ENCODE results near the gene SIMC1.

Gene SIMC1

GRCh38 chr5:176387384-176387925 is 149.2 kb downstream of the SIMC1 start:
- DNase-seq (ENCODE audit: low read depth in 2 of 2), result no peak

DNA sequence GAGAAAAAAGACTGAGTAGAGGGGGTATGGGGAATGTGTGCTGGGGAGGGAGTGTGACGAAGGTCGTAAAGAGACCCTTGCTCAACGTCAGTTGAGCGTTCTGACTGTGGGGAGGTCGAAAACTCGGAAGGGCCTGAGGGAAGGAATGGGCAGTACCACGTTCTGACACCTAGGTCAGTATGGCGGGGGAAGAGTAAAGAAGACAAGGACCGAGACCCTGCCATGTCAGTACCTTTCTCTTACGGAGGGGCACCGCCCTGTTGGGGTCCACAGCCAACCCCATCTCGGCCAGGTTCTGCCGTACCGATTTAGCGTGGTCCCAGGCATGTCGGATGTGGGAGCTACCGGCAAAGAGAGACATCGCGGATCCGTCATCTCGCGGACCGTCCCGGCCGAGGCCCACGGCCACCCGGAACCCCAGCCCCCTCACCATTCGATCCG is 149.8 kb downstream of the SIMC1 start:
- DNase-seq (ENCODE audit: low read depth in 2 of 2), result no peak

- DNase-seq (ENCODE audit: low read depth in 2 of 2), result peak; percentile 97 to 100
These were observed 150.4 kb downstream of the SIMC1 start, which contains the start of the genes HIGD2A and NOP16 for GRCh38 chr5:176388444-176389134. TSS of gene HIGD2A (plus strand) at chr5:176388751. CDS start at chr5:176388820, 69 bp downstream. TSS of gene NOP16 (minus strand) at chr5:176388598. CDS start at chr5:176388539, 59 bp downstream.

- no peak for DNase-seq (ENCODE audit: low read depth in 2 of 2)
These were observed 151.2 kb downstream of the SIMC1 start for GRCh38 chr5:176389135-176390123.

DNA sequence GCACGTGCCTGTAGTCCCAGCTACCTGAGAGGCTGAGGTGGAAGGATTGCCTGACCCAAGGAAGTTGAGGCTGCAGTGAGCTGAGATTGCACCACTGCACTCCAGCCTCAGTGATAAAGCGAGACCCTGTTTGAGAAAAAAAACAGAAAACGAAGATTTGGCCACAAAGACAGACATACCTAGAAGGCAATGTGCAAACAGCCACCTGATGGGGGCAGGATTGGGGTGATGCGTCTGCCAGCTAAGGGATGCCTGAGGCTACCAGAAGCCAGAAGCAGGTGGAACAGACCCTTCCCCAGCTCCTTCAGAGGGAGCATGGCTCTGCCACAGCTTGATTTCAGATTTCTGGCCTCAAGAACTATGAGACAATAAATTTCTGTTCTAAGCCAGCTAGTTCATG is 153.3 kb downstream of the SIMC1 start:
- DNase-seq (ENCODE audit: low read depth in 2 of 2), result no peak

GRCh38 chr5:176391999-176392398 is 153.8 kb downstream of the SIMC1 start:
- no peak for DNase-seq (ENCODE audit: low read depth in 2 of 2)

GRCh38 chr5:176392526-176392925 is 154.3 kb downstream of the SIMC1 start:
- no peak for DNase-seq (ENCODE audit: low read depth in 2 of 2)

- no peak for DNase-seq (ENCODE audit: low read depth in 2 of 2)
These were observed 155.9 kb downstream of the SIMC1 start for GRCh38 chr5:176394096-176394495.

DNA sequence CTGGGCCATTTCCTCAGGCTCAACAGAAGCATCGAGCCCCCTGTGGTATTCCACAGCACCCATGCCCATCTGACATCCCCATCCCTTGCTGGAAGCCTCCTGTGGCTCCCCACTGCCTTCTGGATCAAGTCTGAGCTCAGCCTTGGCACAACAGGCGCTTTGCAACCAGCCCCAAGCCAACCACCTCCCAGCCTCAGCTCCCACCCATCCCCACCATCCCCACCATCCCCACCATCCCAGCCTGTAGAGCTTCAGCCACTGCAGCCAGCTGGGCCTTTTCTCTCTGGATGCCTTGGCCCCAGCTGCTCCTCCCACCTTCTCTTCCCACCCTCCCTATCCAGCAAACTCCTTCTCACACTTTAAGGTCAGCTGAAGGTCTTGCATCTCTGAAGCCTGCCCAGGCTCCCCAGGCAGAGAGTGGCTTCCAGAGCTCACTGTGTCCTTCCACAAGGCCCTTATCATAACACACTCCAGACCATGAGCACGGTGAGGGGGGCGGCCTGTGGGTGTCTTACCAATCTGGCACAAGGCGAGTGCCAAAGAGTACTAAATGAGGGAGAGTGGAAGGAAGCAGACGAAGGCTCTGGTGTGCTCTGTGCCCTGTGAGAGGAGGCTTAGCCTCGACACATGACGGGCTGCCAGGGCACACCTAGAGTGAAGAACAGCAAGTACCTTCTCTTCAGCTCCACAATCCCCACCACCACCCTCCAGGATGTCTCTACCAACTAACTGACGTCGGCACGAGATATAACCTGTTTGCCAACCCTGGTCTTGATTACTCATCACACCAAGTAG is 156.9 kb downstream of the SIMC1 start:
- no peak for DNase-seq (ENCODE audit: low read depth in 2 of 2)

Data from stimulated activated CD4-positive, alpha-beta T cell treated with anti-CD3 and anti-CD28 coated beads, Interleukin-12 subunit alpha, Interleukin-12 subunit beta, amount 100 ng/mL, for 24 hours (primary cell).